SKM-1 (cell line): ENCODE measurements around the gene IFT81.

Source experiments
- DNase-seq: peaks from one replicate; lab custom pipeline; 2025; ENCODE audit not compliant: unreplicated experiment; lab: John Stamatoyannopoulos, UW

Gene IFT81

DNA sequence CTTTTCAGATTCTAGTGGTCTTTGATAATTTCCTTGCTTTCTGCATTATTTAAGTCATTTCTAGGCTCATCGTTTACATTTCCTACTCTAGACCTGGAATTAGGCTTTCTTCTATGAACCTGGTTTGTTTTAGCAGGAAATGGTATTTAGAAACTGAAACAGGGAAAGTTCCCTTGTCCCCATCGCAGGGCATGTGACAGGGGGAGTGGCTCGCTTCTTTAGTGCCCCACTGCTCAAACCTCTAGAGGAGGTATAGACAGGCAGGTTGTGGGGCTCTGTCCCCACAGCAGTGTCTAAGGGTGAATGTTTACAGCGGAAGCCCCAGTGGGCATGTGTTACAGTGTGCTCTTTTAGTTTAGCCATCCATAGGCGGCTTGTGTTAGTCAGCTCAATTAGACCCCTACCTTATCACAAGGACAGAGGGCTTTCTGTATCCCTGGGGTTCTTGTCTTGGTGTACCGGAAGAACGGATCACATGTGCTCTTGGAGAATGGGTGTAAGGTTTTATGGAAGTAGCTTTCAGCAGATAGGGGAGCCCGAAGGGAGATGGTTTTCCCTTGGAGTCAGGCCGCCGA is 25.0 kb downstream of the IFT81 start:
- no peak for DNase-seq

DNA sequence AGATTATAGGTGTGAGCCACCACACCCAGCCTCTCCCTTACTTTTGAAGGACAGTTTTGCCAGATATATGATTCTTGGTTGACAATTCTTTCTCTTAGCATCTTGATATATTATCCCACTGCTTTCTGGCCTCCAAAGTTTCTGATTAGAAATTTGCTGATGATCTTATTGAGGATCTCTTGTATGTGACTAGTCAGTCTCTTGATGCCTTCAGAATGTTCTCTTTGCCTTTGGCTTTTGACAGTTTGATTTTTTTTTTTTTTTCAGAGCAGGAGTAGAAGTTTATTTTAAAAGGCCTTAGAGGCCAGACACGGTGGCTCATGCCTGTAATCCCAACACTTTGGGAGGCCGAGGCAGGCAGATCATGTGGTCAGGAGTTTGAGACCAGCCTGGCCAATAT is 32.6 kb downstream of the IFT81 start:
- no peak for DNase-seq

DNA sequence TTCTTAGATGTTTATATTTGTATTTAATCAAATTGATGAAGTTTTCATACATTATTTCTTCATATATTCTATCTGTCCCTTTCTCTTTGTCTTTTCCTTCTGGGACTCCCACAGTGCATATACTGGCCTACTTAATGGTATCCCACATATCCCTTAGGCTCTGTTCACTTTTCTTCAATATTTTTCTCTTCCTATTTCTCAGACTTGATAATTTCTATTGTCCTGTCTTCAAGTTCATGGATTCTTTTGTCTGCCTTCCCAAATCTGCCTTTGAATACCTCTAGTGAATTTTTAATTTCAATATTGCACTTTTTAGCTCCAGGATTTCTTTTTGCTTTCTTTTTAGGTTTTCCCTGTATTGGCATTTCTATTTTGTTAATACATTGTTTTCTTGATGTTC is 33.4 kb downstream of the IFT81 start:
- no peak for DNase-seq

DNA sequence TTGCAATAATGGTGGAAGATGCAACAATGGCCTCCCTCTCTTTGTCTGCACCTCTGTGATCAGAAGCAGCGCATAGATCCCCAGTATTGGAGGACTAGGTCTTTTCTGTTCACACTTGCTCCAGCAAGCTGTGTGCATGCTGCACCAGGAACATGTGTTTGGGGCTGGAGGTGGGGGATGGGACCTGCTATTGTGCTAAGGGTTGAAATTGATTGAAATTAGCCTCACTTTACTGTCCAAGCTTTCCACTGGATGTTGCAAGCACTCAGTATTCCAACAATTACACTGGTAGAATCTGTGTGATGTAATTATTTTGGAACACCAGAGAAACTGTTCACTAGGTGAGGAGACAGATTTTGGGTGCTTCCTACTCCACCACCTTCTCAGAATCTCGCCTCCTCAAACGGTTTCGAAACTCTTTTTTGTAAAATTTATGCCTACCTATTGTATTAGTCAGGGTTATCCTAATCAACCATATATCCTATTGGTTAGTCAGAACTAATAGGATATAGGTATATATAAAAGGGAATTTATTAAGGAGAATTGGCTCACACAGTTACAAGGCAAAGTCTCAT is 35.6 kb downstream of the IFT81 start:
- no peak for DNase-seq

DNA sequence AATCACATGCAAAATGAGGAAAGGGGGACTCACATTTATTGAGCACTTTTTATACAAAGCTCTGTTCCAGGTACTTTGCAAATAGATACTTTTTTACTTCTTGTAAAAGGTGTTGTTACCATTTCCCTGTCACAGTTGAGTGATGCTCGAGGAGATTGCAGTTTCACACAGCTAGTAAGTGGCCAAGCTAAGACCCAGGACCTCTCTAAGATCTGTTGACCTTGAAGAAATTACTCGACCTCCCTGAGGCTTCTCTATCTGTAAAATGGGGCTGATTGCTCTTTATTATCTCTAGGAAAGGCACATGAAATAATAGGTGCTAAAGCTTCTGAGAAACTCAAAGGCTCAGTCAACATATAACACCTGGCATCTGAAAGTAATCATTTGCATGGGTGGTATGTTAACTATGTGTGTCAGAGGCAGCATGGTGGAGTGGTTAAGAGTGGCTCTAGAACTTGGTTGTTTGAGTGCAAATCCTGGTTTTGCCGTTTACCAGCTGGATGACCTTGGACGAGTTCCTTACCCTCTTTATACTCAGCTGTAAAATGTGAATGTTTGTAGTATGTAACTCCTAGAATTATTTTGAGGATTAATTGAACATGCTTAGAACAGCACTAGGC is 41.5 kb downstream of the IFT81 start:
- DNase-seq, result no peak

DNA sequence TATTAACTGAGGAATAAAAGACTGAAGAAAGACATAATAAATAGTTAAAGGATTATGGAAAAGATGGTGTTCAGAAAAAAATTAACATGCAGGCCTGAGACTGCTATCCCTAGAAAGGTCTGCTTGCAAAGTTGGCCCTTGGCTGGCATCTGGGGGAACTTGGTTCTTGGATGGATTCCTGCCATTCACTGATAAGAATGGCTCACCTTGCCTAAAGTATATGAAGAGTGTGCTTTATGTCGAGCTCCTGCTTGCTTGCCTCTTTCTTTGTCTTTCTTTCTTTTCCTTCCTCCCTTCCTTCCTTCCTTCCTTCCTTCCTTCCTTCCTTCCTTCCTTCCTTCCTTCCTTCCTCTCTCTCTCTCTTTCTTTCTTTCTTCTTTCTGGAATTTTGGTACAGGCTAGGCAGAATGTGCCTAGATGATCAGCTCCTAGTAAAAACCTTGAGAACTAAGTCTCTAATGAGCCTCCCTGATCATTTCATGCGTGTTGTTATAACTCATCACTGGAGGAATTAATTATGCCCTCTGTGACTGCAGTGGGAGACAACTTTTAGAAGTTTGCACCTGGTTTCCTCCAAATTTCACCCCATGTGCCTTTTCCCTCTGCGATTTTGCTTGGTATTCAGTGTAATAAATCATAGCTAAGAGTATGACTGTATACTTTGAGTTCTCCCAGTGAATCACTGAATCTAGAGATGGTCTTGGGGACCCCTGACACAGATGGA is 44.7 kb downstream of the IFT81 start:
- DNase-seq, result no peak

DNA sequence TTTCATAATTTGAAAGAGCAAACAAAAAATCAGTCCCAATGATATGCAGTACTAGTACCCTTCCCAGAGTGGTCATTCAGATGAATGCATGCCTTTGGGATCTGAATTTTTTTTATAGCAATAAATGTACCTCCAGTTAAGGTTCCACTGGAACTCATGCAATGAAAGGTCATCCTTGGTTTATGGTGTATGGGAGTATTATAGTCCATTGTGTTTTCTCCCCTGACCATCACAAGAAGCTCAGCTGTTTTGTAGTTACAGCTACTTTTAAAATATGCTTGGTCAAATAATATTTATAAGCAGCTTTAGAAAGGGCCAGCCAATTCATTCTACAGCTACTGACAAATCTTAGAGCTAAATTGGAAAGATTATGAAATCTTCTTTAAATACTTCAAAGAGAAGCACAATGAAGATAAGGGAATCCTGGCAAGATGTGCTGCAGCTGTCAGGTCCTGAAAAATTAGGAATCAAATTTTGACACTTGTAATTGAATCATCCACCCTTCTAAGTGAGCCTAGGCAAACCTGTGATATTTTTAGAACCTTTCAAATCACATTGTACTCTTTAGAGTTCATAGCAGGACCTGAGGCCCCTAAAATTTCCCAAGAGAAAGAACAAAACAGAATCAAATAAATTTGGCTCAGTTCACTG is 46.5 kb downstream of the IFT81 start:
- DNase-seq, result no peak

DNA sequence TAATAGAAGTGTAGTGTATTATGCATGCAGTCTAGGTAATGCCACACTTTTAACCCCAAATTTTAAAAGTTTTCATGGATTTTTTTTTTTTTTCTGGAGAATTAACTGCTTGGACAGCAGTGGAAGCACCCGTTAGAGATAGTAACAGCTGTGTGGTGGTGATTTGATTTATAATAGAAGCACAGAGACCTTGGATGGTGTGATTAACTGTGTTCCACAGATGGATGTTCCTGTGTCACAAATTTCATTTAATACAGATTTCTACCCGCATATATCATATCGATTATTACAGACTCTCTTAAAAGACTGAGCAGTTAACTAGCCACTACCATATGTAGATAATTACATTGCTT is 47.0 kb downstream of the IFT81 start:
- DNase-seq, result no peak

DNA sequence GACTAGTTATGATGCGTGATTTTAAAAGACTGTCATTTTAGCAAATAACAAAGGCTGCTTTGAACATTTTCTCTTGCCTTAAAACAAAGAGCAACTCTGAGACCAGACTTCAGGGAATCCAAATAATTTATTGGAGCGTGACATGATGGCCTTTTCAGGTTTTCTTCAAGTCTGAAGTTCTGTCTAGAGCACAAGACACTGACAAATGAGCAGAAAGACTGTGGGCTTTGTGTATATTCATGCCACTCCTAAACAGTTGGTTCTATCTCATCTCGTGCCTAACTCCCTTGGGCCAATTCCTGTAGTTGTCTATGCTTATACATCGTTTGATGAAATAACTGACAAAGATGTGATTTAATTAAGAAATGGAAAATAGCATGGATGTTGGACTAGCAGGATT is 47.5 kb downstream of the IFT81 start:
- no peak for DNase-seq

DNA sequence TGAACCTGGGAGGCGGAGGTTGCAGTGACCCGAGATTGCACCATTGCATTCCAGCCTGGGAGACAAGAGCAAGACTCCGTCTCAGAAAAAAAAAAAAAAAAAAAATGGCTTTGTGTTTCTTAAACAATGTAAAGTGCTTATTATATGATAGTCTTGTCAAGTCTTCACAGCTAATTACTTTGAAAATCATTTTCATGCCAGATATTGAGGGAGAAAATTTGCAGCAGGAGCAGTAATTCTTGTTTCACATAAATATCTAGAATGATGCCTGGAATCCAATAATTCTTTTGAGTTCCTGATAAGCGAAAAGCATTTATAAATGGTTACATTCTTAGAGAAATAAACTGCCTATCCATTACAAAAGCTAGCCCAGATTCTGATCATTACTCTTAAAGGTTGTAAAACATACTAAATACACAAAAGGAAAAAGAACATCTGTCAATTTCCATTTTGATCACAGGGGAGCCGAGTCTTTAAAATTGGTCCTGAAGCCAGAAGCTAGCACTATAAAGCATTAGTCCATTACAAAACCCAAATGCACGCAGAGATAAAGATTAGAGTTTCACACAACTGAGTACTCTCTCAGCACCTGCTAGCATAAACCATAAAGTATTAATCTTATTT is 50.3 kb downstream of the IFT81 start:
- no peak for DNase-seq

DNA sequence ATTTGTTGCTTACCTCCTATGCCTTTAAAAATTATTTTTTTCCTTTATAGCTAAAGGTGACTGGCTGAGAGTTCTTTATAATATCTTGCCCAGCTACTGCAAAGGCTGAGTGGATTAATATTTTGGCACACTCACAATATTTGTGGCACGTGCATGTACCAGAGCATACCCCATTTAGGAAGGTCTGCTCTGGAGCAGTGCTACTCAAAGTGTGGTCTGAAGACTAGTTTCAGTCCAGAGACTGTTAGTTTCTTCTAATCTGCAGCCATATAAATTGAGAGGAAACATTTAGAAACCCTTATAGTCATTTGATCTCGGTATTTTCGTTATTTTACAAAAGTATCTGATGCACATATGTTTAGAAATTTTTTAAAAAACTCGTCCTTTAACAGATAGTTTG is 51.0 kb downstream of the IFT81 start:
- no peak for DNase-seq

DNA sequence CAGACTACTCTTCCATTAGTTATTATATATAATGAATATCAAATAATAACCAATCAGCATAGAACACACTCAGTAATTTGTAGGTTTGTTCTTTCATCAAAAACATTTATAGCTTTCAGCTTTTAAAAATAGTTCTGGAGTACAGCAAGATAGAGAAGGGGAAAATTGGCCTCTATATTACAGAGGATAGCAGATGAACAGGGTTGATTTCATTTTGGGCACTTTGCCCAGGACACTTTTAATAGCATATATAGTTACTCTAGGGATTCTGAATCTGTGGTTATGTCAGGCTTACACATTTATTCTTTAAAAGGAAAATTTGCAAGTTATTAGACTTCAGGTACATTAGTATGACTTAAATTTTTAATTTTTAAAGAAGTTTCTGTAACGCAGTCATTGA is 52.6 kb downstream of the IFT81 start:
- no peak for DNase-seq

DNA sequence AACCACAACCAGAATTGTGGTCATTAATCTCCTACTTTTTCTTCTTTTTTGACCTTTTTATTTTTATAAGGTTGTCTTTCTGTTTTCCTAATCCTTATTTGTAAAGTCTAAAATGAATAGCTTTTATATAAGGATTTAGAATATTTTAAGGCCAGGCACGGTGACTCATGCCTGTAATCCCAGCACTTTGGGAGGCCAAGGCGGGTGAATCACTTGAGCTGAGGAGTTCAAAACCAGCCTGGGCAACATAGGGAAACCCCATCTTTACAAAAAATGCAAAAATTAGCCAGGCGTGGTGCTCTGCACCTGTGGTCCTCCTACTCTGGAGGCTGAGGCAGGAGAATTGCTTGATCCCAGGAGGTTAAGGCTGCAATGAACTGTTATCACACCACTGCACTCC is 55.1 kb downstream of the IFT81 start:
- DNase-seq, result no peak

DNA sequence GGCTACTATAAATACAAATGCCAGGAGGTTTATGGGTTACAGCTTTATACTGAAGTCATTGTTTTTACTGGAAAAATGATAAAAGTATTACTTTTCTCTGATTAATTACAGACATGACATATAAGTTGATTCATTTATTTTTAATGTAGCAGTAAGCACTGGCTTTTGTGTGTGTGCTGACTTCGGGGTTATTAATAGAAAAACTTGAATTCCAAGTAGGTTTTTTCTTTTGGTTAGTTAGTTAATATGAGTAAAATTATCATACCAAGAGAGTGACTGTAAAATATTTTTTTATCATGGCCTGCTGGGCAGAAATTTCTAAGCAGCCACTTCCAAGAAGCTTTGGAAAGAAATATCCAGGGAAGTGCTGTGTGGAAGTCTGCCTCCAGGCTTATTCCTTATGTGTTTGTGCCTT is 56.4 kb downstream of the IFT81 start:
- no peak for DNase-seq

DNA sequence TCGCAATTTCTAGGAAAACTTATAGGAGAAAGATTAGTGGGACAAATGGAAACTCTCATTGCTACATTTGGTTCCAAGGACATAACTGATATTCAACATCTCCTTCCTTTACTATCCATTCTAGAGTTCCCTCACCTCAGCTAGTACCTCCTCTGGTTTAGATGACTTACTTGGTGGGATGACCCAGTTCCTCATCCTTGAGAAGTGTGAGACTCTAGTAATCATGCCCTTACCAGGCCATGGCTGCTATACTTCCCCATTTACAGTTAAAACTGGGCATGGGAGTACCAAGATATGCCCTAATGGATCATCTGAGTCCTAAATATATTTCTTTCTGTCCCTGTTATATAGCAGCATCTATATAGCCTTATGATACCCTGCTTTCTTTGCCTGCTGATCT is 58.1 kb downstream of the IFT81 start:
- no peak for DNase-seq

DNA sequence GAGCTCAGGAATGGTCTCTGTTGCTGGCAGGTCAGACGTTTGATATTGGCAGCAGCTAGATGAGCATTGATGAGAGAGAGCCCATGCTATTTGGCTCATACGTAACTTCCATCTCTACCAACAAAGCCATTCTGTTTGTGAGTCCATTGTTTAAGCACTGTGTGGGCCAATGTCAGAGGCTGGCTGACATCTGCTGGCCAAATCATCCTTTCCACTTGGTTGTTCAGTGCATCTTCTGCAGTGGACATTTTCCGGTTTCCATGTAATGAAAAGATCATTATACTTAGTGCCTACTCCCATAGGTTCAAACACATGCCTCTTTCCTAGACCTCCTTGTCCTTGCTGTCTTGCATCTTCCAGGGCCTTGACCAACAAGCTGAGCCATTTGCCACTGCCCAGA is 59.2 kb downstream of the IFT81 start:
- DNase-seq, result no peak

DNA sequence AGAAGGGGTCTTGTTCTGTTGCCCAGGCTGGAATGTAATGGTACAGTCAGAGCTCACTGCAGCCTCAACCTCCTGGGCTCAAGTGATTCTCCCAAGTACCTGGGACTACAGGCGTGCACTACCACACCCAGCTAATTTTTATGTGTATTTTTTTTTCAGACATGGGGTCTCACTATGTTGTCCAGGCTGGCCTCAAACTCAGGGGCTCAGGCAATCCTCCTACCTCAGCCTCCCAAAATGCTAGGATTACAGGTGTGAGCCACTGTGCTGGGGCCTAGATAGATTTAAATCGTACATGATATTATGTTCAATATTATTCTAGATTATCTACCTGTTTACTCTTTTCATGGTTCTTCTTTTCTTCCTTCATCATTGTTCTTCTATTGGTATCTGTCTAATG is 61.5 kb downstream of the IFT81 start:
- DNase-seq, result no peak

DNA sequence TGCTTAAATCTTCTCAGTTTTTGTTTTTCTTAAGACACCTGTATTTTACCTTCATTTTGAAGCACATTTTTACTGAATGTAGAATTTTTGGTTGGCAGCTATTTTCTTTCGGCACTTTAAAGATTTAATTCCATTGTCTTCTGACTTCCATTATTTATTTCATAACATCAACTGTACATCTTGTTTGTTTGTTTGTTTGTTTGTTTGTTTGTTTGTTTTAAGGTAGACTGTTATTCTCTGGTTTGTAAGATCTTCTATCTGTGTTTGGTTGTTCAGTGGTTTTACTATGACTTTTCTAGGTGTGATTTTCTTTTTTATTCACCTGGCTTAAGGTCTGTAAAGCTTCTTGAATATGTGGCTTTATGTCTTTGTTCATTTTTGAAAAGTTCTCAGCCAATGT is 61.9 kb downstream of the IFT81 start:
- no peak for DNase-seq

DNA sequence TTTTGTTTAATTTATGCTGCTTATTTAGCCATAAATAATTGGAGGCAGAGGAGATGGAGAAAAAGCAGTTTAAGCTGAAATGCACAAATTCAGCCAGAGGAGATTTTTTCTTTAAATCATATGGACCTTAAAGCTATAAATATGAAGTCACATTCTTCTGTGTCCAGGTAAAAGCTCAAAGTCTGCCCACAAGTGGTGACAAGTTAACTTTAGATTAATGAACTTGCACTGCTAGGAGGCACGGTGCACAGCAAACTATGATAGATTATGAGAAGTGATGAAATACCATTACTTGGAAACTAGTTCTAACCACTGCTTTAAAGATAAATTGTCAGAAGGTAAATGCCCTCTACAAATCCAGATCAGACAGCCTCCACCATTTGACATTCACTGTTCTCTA is 69.0 kb downstream of the IFT81 start:
- DNase-seq, result no peak

DNA sequence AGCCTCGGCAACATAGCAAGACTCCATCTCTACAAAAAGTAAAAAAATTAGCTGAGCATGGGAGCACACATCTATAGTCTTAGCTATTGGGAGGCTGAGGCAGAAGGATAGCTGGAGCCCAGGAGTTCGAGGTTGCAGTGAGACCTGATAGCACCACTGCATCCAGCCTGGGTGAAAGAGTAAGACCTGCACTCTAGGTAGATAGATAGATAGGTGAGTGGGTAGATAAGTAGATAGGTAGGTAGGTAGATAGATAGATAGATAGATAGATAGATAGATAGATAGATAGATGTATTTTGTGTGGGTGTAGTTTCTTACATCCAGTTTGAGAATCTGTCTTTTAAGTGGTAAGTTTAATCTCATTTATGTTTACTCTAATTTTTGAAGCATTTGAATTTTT is 72.8 kb downstream of the IFT81 start:
- no peak for DNase-seq

DNA sequence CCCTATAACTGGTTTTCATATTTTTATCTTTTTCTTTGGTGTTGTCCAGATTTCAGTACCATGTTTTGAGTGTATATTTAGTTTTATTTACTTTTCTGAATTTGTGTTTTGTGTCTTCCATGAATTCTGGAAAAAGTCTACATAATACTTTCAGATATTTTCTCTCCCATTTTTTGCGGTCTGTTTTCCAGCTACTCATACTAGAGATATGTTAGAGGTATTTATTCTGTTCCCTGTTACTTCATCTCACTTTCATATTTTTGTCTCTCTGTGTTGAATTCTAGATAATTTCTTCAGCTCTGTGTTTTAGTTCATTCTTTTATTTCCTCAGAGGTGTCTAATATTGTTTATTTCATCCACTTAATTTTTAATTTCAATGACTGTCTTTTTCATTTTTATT is 74.2 kb downstream of the IFT81 start:
- no peak for DNase-seq
